DOHH2 (cell line): ENCODE data around the gene SOST.

Source experiments
- H3F3A ChIP-seq: fragments of 200-600 bp; sonication (generic), shearing (Covaris generic); 2 replicates; pipeline ENCODE4 v1.6.0; 2016; ENCODE audit warnings: antibody characterized with exemption, mild to moderate bottlenecking; ENCODE audit not compliant: control insufficient read depth, insufficient read depth
- H3K27ac ChIP-seq: fragments of 200-600 bp; sonication (generic); 2 replicates; pipeline ENCODE4 v1.5.1; 2014; ENCODE audit warnings: low read depth, mild to moderate bottlenecking, low read length, moderate library complexity
- H3K27me3 ChIP-seq: fragments of 200-600 bp; sonication (generic); 2 replicates; pipeline ENCODE4 v1.6.1; 2014; ENCODE audit warnings: mild to moderate bottlenecking, low read length, mixed read lengths; ENCODE audit not compliant: control insufficient read depth
- H3K36me3 ChIP-seq: fragments of 200-600 bp; sonication (generic); 2 replicates; pipeline ENCODE4 v1.6.1; 2014; ENCODE audit warnings: mild to moderate bottlenecking, low read length, moderate library complexity, mixed read lengths; ENCODE audit not compliant: control insufficient read depth
- H3K4me1 ChIP-seq: fragments of 200-600 bp; sonication (generic); 2 replicates; pipeline ENCODE4 v1.6.1; 2014; ENCODE audit warnings: mild to moderate bottlenecking, low read length, mixed read lengths; ENCODE audit not compliant: control insufficient read depth
- H3K4me2 ChIP-seq: fragments of 200-600 bp; sonication (generic); 2 replicates; pipeline ENCODE4 v1.6.0; 2014; ENCODE audit warnings: mild to moderate bottlenecking, low read length, moderate library complexity
- H3K4me3 ChIP-seq: fragments of 200-600 bp; sonication (generic); 2 replicates; pipeline ENCODE4 v1.5.1; 2014; ENCODE audit warnings: mild to moderate bottlenecking, low read length, mixed read lengths
- H3K79me2 ChIP-seq: fragments of 200-600 bp; sonication (generic); 2 replicates; pipeline ENCODE4 v1.6.1; 2014; ENCODE audit warnings: mild to moderate bottlenecking, low read length, mixed read lengths; ENCODE audit not compliant: control insufficient read depth
- H3K9me2 ChIP-seq: fragments of 200-600 bp; sonication (generic); replicated peaks from 2 replicates; pipeline ENCODE4 v1.6.1; 2014; ENCODE audit warnings: mild to moderate bottlenecking, low read length, mixed read lengths; ENCODE audit not compliant: control insufficient read depth
- H3K9me3 ChIP-seq: fragments of 200-600 bp; sonication (generic); 2 replicates; pipeline ENCODE4 v1.6.1; 2014; ENCODE audit warnings: antibody characterized with exemption, low read length, mixed read lengths; ENCODE audit not compliant: control insufficient read depth, insufficient read depth
- H4K20me1 ChIP-seq: fragments of 200-600 bp; sonication (generic); 2 replicates; pipeline ENCODE4 v1.6.0; 2014; ENCODE audit warnings: low read depth, mild to moderate bottlenecking, antibody characterized with exemption, low read length, moderate library complexity; ENCODE audit not compliant: control insufficient read depth, insufficient read depth
- EZH2phosphoT487 ChIP-seq: fragments of 200-600 bp; sonication (generic); IDR thresholded peaks from 2 replicates; pipeline ENCODE4 v1.6.1; 2017; ENCODE audit warnings: borderline replicate concordance, mild to moderate bottlenecking, antibody characterized with exemption, low read length, moderate library complexity, mixed read lengths
- TF ChIP-seq, protein P1 (sequence below): fragments of 200-600 bp; sonication (generic); IDR thresholded peaks from one replicate; pipeline ENCODE4 v1.5.1; 2014; ENCODE audit warnings: antibody characterized with exemption, mild to moderate bottlenecking, low read depth, low read length; ENCODE audit not compliant: poor library complexity, severe bottlenecking

The SOST gene

GRCh38 chr17:43709210-43709609 is 49.4 kb downstream of the SOST start:
- no peaks in the 10 kb centered on the region for H3K79me2 ChIP-seq
- no peak for TF ChIP-seq EZH2phosphoT487
- TF ChIP-seq, protein P1, sequence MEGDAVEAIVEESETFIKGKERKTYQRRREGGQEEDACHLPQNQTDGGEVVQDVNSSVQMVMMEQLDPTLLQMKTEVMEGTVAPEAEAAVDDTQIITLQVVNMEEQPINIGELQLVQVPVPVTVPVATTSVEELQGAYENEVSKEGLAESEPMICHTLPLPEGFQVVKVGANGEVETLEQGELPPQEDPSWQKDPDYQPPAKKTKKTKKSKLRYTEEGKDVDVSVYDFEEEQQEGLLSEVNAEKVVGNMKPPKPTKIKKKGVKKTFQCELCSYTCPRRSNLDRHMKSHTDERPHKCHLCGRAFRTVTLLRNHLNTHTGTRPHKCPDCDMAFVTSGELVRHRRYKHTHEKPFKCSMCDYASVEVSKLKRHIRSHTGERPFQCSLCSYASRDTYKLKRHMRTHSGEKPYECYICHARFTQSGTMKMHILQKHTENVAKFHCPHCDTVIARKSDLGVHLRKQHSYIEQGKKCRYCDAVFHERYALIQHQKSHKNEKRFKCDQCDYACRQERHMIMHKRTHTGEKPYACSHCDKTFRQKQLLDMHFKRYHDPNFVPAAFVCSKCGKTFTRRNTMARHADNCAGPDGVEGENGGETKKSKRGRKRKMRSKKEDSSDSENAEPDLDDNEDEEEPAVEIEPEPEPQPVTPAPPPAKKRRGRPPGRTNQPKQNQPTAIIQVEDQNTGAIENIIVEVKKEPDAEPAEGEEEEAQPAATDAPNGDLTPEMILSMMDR = no peak
- no peaks in the 10 kb centered on the region for H3K9me2 ChIP-seq
- H3F3A ChIP-seq = no peaks in the 10 kb centered on the region
- H4K20me1 ChIP-seq = no peaks in the 10 kb centered on the region
- no peaks in the 10 kb centered on the region for H3K4me1 ChIP-seq
- no peak overlapping the region for H3K4me2 ChIP-seq
- H3K27ac ChIP-seq = no peak overlapping the region
- H3K9me3 ChIP-seq = no peaks in the 10 kb centered on the region
- H3K36me3 ChIP-seq = no peaks in the 10 kb centered on the region
- peaks cover 17% of the 10 kb centered on the region for H3K27me3 ChIP-seq
- no peak overlapping the region for H3K4me3 ChIP-seq

DNA sequence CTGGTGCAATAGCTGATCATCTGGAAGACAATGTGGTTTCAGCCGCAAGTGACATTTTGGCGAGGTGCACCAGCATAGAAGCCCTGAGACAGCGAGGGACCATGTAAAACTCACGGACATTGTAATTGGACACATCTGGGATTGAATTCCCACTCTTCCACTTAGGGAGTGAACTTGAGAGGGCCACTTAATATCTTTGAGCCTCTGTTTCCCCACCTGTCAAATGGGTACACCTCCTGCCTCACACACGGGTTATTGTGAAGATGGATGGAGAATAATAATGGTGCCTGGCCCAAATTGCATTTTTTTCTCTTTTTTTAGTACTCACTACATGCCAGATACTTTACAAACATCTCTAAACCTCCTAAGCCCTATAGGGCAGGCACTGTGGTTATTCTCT is 51.4 kb downstream of the SOST start:
- TF ChIP-seq, protein P1 = no peak
- no peak for TF ChIP-seq EZH2phosphoT487
- H3K79me2 ChIP-seq = no peaks in the 10 kb centered on the region
- no peaks in the 10 kb centered on the region for H3K9me2 ChIP-seq
- no peaks in the 10 kb centered on the region for H3K4me1 ChIP-seq
- H3K9me3 ChIP-seq = no peaks in the 10 kb centered on the region; the same call in 1 of the 2 replicates
- H3K4me2 ChIP-seq = no peak overlapping the region
- no peaks in the 10 kb centered on the region for H3K36me3 ChIP-seq
- no peak overlapping the region for H3K27ac ChIP-seq
- H3K27me3 ChIP-seq = no peaks in the 10 kb centered on the region; the same call in 1 of the 2 replicates
- no peaks in the 10 kb centered on the region for H4K20me1 ChIP-seq
- no peak overlapping the region for H3K4me3 ChIP-seq
- H3F3A ChIP-seq = no peaks in the 10 kb centered on the region

- Histone ChIP-seq H3F3A (no peaks in the 10 kb centered on the region), H3K4me2 (no peak overlapping the region), H3K9me3 (no peaks in the 10 kb centered on the region; the same call in 1 of the 2 replicates), H3K27ac (no peak overlapping the region), H3K4me1 (no peaks in the 10 kb centered on the region), H3K9me2 (no peaks in the 10 kb centered on the region), H3K79me2 (no peaks in the 10 kb centered on the region), H3K36me3 (no peaks in the 10 kb centered on the region), H4K20me1 (no peaks in the 10 kb centered on the region), H3K4me3 (no peak overlapping the region), H3K27me3 (no peaks in the 10 kb centered on the region; the same call in 1 of the 2 replicates)
- TF ChIP-seq, protein P1 = no peak
- TF ChIP-seq EZH2phosphoT487 = no peak
Measured at GRCh38 chr17:43706235-43706634, 52.4 kb downstream of the SOST start.
